ENCODE results near the gene MVB12B. TPM values are rescaled to one million over a fixed set of nuclear protein-coding genes. Genes with fewer than 3 reads are reported as not detected.
"Not testable (repeated sequence)": the region's sequence is repeated elsewhere in the genome, so short reads cannot be mapped to it uniquely, and the experiment has no call there.

The MVB12B gene
- 13.4 TPM for polyA plus RNA-seq
- long read RNA-seq, donor 1, full-length matches to known transcripts: 5 of 5 reads
- long read RNA-seq, donor 1, partial matches to known transcripts: 0 of 5 reads
- long read RNA-seq, donor 1, other reads (novel, unspliced or antisense): 0 of 5 reads
- long read RNA-seq, donor 2, full-length matches to known transcripts: 2 of 7 reads
- long read RNA-seq, donor 2, partial matches to known transcripts: 5 of 7 reads
- long read RNA-seq, donor 2, other reads (novel, unspliced or antisense): 0 of 7 reads
- long read RNA-seq, donor 3: 0 reads
- long read RNA-seq, donor 4, partial matches to known transcripts: 0 of 1 reads
- long read RNA-seq, donor 4, other reads (novel, unspliced or antisense): 0 of 1 reads
- long read RNA-seq, donor 5, full-length matches to known transcripts: 3 of 3 reads
- long read RNA-seq, donor 5, partial matches to known transcripts: 0 of 3 reads
- long read RNA-seq, donor 5, other reads (novel, unspliced or antisense): 0 of 3 reads
- long read RNA-seq, donor 6, full-length matches to known transcripts: 9 of 9 reads
- long read RNA-seq, donor 6, partial matches to known transcripts: 0 of 9 reads
- long read RNA-seq, donor 6, other reads (novel, unspliced or antisense): 0 of 9 reads
- long read RNA-seq, donor 7, full-length matches to known transcripts: 2 of 2 reads
- long read RNA-seq, donor 7, partial matches to known transcripts: 0 of 2 reads
- long read RNA-seq, donor 7, other reads (novel, unspliced or antisense): 0 of 2 reads
- long read RNA-seq, donor 8, full-length matches to known transcripts: 1 of 1 reads
- long read RNA-seq, donor 8, partial matches to known transcripts: 0 of 1 reads
- long read RNA-seq, donor 8, other reads (novel, unspliced or antisense): 0 of 1 reads
- long read RNA-seq, donor 9, full-length matches to known transcripts: 5 of 5 reads
- long read RNA-seq, donor 9, partial matches to known transcripts: 0 of 5 reads
- long read RNA-seq, donor 9, other reads (novel, unspliced or antisense): 0 of 5 reads
- long read RNA-seq, donor 10, full-length matches to known transcripts: 2 of 2 reads
- long read RNA-seq, donor 10, partial matches to known transcripts: 0 of 2 reads
- long read RNA-seq, donor 10, other reads (novel, unspliced or antisense): 0 of 2 reads
- long read RNA-seq, donor 11, partial matches to known transcripts: 0 of 2 reads
- long read RNA-seq, donor 11, other reads (novel, unspliced or antisense): 0 of 2 reads

- WGBS (ENCODE audit: insufficient coverage, low lambda C conversion rate): no CpG with 5 or more reads among the region's 94 CpGs
These were observed at the start of gene MVB12B for GRCh38 chr9:126326228-126327005. TSS of gene MVB12B (plus strand) at chr9:126326829. CDS start at chr9:126326930, 101 bp downstream.

GRCh38 chr9:126283799-126284465, 42.7 kb upstream of the MVB12B start:
- no CpG with 5 or more reads among the region's 9 CpGs for WGBS (ENCODE audit: insufficient coverage, low lambda C conversion rate)
- no peak overlapping the region for H3K4me3 ChIP-seq (ENCODE audit: low read length)
- no peaks in the 10 kb centered on the region for H3K4me1 ChIP-seq (ENCODE audit: control insufficient read depth, insufficient read depth, low read length)
- H3K27ac ChIP-seq (ENCODE audit: low read length): no peak overlapping the region
- no peak for DNase-seq
- H3K9me3 ChIP-seq (ENCODE audit: control insufficient read depth, low read depth, low read length): no peaks in the 10 kb centered on the region
- H3K36me3 ChIP-seq (ENCODE audit: control insufficient read depth, insufficient read depth, low read length): no peaks in the 10 kb centered on the region
- H3K27me3 ChIP-seq (ENCODE audit: control insufficient read depth, insufficient read depth, low read length): no peaks in the 10 kb centered on the region

More at GRCh38 chr9:126326228-126327005, at the start of gene MVB12B:
- H3K27me3 ChIP-seq (ENCODE audit: control insufficient read depth, insufficient read depth, low read length): no peaks in the 10 kb centered on the region
- peak within 1 kb of the TSS; percentile 53 for H3K27ac ChIP-seq (ENCODE audit: low read length)
- peak in 1 of 2 donors; percentile 62 for DNase-seq
- peak within 1 kb of the TSS; percentile 58 for H3K4me3 ChIP-seq (ENCODE audit: low read length)
- H3K36me3 ChIP-seq (ENCODE audit: control insufficient read depth, insufficient read depth, low read length): peaks cover 3% of the 10 kb centered on the region
- H3K9me3 ChIP-seq (ENCODE audit: control insufficient read depth, low read depth, low read length): no peaks in the 10 kb centered on the region
- H3K4me1 ChIP-seq (ENCODE audit: control insufficient read depth, insufficient read depth, low read length): peaks cover 10% of the 10 kb centered on the region

DNA sequence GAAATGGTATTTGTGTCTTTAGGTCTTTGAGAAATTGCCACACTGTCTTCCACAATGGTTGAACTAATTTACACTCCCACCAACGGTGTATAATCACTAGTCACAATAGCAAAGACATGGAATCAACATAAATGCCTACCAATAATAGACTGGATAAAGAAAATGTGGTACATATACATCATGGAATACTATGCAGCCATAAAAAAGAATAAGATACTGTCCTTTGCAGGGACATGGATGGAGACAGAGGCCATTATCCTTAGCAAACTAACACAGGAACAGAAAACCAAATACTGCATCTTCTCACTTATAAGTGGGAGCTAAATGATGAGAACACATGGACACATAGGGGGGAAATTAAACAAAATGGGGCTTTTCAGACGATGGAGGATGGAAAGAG, 41.0 kb upstream of the MVB12B start:
- H3K27me3 ChIP-seq (ENCODE audit: control insufficient read depth, insufficient read depth, low read length); H3K4me3 ChIP-seq (ENCODE audit: low read length); DNase-seq; H3K4me1 ChIP-seq (ENCODE audit: control insufficient read depth, insufficient read depth, low read length); H3K36me3 ChIP-seq (ENCODE audit: control insufficient read depth, insufficient read depth, low read length); H3K27ac ChIP-seq (ENCODE audit: low read length); H3K9me3 ChIP-seq (ENCODE audit: control insufficient read depth, low read depth, low read length): not testable (repeated sequence)
- 88% methylated on average over 1 of the region's 2 CpGs for WGBS (ENCODE audit: insufficient coverage, low lambda C conversion rate)

- no peak for DNase-seq
- no peaks in the 10 kb centered on the region for H3K4me1 ChIP-seq (ENCODE audit: control insufficient read depth, insufficient read depth, low read length)
- no peaks in the 10 kb centered on the region for H3K36me3 ChIP-seq (ENCODE audit: control insufficient read depth, insufficient read depth, low read length)
- no peaks in the 10 kb centered on the region for H3K9me3 ChIP-seq (ENCODE audit: control insufficient read depth, low read depth, low read length)
- H3K27me3 ChIP-seq (ENCODE audit: control insufficient read depth, insufficient read depth, low read length): no peaks in the 10 kb centered on the region
- H3K4me3 ChIP-seq (ENCODE audit: low read length): no peak overlapping the region
- 100% methylated on average over 1 of the region's 6 CpGs for WGBS (ENCODE audit: insufficient coverage, low lambda C conversion rate)
- no peak overlapping the region for H3K27ac ChIP-seq (ENCODE audit: low read length)
These were observed 39.3 kb upstream of the MVB12B start for GRCh38 chr9:126287166-126287866.

GRCh38 chr9:126290871-126291270, 35.8 kb upstream of the MVB12B start:
- no CpG with 5 or more reads among the region's 9 CpGs for WGBS (ENCODE audit: insufficient coverage, low lambda C conversion rate)
- H3K36me3 ChIP-seq (ENCODE audit: control insufficient read depth, insufficient read depth, low read length): no peaks in the 10 kb centered on the region
- H3K9me3 ChIP-seq (ENCODE audit: control insufficient read depth, low read depth, low read length): no peaks in the 10 kb centered on the region
- no peak for DNase-seq
- no peak overlapping the region for H3K27ac ChIP-seq (ENCODE audit: low read length)
- no peak overlapping the region for H3K4me3 ChIP-seq (ENCODE audit: low read length)
- H3K27me3 ChIP-seq (ENCODE audit: control insufficient read depth, insufficient read depth, low read length): no peaks in the 10 kb centered on the region
- no peaks in the 10 kb centered on the region for H3K4me1 ChIP-seq (ENCODE audit: control insufficient read depth, insufficient read depth, low read length)

GRCh38 chr9:126291925-126292324, 34.7 kb upstream of the MVB12B start:
- Histone ChIP-seq H3K4me1 (ENCODE audit: control insufficient read depth, insufficient read depth, low read length) (no peaks in the 10 kb centered on the region), H3K27me3 (ENCODE audit: control insufficient read depth, insufficient read depth, low read length) (no peaks in the 10 kb centered on the region), H3K9me3 (ENCODE audit: control insufficient read depth, low read depth, low read length) (no peaks in the 10 kb centered on the region), H3K36me3 (ENCODE audit: control insufficient read depth, insufficient read depth, low read length) (no peaks in the 10 kb centered on the region), H3K27ac (ENCODE audit: low read length) (no peak overlapping the region), H3K4me3 (ENCODE audit: low read length) (no peak overlapping the region)
- WGBS (ENCODE audit: insufficient coverage, low lambda C conversion rate): no CpG with 5 or more reads among the region's 4 CpGs
- no peak for DNase-seq

GRCh38 chr9:126292736-126293521, 33.7 kb upstream of the MVB12B start:
- no CpG with 5 or more reads among the region's 16 CpGs for WGBS (ENCODE audit: insufficient coverage, low lambda C conversion rate)
- H3K27ac ChIP-seq (ENCODE audit: low read length): no peak overlapping the region
- H3K27me3 ChIP-seq (ENCODE audit: control insufficient read depth, insufficient read depth, low read length): no peaks in the 10 kb centered on the region
- H3K4me3 ChIP-seq (ENCODE audit: low read length): no peak overlapping the region
- H3K36me3 ChIP-seq (ENCODE audit: control insufficient read depth, insufficient read depth, low read length): no peaks in the 10 kb centered on the region
- no peak for DNase-seq
- H3K4me1 ChIP-seq (ENCODE audit: control insufficient read depth, insufficient read depth, low read length): peaks cover 3% of the 10 kb centered on the region
- H3K9me3 ChIP-seq (ENCODE audit: control insufficient read depth, low read depth, low read length): no peaks in the 10 kb centered on the region

- Histone ChIP-seq H3K27me3 (ENCODE audit: control insufficient read depth, insufficient read depth, low read length) (no peaks in the 10 kb centered on the region), H3K9me3 (ENCODE audit: control insufficient read depth, low read depth, low read length) (no peaks in the 10 kb centered on the region), H3K27ac (ENCODE audit: low read length) (no peak overlapping the region), H3K36me3 (ENCODE audit: control insufficient read depth, insufficient read depth, low read length) (no peaks in the 10 kb centered on the region), H3K4me3 (ENCODE audit: low read length) (no peak overlapping the region), H3K4me1 (ENCODE audit: control insufficient read depth, insufficient read depth, low read length) (peaks cover 9% of the 10 kb centered on the region)
- 40% methylated on average over 1 of the region's 9 CpGs for WGBS (ENCODE audit: insufficient coverage, low lambda C conversion rate)
- DNase-seq: no peak
These were observed 33.1 kb upstream of the MVB12B start for GRCh38 chr9:126293522-126293889.

All from large intestine (tissue), 12 donors.